OCI-LY3 (cell line): ENCODE measurements around the gene TUBA1A.

Experiments
- H2AFZ ChIP-seq: fragments of 200-600, 300-600 bp; shearing (Covaris generic); 2 replicates; pipeline ENCODE4 v1.6.0; 2014; ENCODE audit warnings: antibody characterized with exemption, low read depth, low read length
- H3K27ac ChIP-seq: fragments of 200-600, 300-600 bp; sonication (generic); 2 replicates; pipeline ENCODE4 v1.5.1; 2014; ENCODE audit warnings: mild to moderate bottlenecking, low read length, moderate library complexity, mixed read lengths
- H3K27me3 ChIP-seq: fragments of 200-600, 300-600 bp; sonication (generic); 2 replicates; pipeline ENCODE4 v1.6.1; 2014; ENCODE audit warnings: low read depth, low read length, mixed read lengths
- H3K36me3 ChIP-seq: fragments of 200-600, 300-600 bp; sonication (generic); replicated peaks from 2 replicates; pipeline ENCODE3; 2014; ENCODE audit warnings: low read depth, low read length, mixed read lengths
- H3K4me1 ChIP-seq: fragments of 300-600, 200-600 bp; sonication (generic); 2 replicates; pipeline ENCODE4 v1.6.1; 2014; ENCODE audit warnings: low read length, mixed read lengths
- H3K4me2 ChIP-seq: fragments of 200-600, 300-600 bp; sonication (generic); 2 replicates; pipeline ENCODE4 v1.6.1; 2014; ENCODE audit warnings: low read length, mixed read lengths
- H3K4me3 ChIP-seq: fragments of 300-600, 200-600 bp; sonication (generic); 2 replicates; pipeline ENCODE4 v1.5.1; 2014; ENCODE audit warnings: antibody characterized with exemption, mild to moderate bottlenecking, low read length, moderate library complexity
- H3K79me2 ChIP-seq: fragments of 300-600, 200-600 bp; shearing (Covaris generic); 2 replicates; pipeline ENCODE4 v1.6.1; 2014; ENCODE audit warnings: mild to moderate bottlenecking, low read length, mixed read lengths
- H3K9ac ChIP-seq: fragments of 300-600, 200-600 bp; shearing (Covaris generic); 2 replicates; pipeline ENCODE4 v1.6.0; 2014; ENCODE audit warnings: mild to moderate bottlenecking, low read length, moderate library complexity
- H3K9me3 ChIP-seq: fragments of 200-600, 300-600 bp; shearing (Covaris generic); 2 replicates; pipeline ENCODE4 v1.6.1; 2014; ENCODE audit warnings: low read length, mixed read lengths; ENCODE audit not compliant: insufficient read depth
- H4K20me1 ChIP-seq: fragments of 200-600, 300-600 bp; sonication (generic); 2 replicates; pipeline ENCODE4 v1.6.1; 2016; ENCODE audit warnings: low read length, mixed read lengths; ENCODE audit not compliant: insufficient read depth
- CTCF ChIP-seq: fragments of 200-600, 300-600 bp; sonication (generic); IDR thresholded peaks from 2 replicates; pipeline ENCODE4 v1.5.1; 2014; ENCODE audit warnings: antibody characterized with exemption, low read length, low read depth
- EZH2phosphoT487 ChIP-seq: fragments of 200-600 bp; shearing (Covaris generic); IDR thresholded peaks from 2 replicates; pipeline ENCODE4 v1.6.1; 2018; ENCODE audit warnings: antibody characterized with exemption, mixed run types, low read depth

The TUBA1A gene

DNA sequence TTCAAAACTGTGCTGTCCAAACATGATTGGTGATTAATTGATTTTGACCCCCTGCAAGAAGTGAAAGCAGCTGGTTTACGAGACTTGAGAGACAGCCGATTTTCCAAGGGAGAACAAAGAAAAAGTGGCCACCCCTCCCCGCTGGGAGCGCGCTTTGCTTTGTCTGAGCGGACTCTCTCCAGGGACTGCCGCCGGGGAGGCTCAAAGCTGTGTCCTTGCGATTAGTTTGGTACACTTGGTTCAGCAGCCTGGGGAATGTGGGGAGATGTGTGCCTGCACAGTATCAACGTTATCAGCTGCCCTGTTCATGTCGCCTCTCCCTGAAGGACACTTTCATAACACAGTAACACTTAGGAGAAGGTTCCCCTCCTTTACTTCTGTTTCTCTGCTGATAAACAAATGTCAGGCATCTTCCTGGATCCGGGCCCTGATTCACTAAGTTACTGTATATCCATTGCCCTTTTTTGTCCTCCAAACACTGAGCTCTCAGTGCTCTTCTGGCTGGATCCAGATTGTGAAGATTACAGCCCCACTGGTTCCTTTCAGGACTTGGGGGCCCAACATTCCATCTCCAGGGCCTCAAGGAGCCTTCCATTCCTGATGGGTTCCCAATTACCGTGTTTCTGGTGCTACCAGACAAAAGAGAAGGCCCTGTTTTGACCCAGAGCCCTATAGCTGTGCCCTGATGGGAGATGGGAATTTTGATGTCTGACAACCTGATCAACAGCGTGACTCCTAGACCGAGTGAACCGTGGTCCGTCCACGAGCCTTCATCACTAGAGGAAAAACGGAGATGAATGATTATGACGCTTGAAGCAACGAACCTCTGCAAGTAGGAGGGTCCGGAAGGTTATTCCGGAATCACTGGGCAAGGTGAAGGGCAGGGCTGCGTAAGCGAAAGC, 44.3 kb upstream of the TUBA1A start:
- Histone ChIP-seq H3K4me2 (peak overlapping the region; percentile 91), H3K27me3 (peaks cover 2% of the 10 kb centered on the region; the same call in 1 of the 2 replicates), H2AFZ (peak overlapping the region; percentile 52), H3K36me3 (no peaks in the 10 kb centered on the region), H3K79me2 (no peaks in the 10 kb centered on the region), H3K27ac (peak overlapping the region; percentile 83), H4K20me1 (no peaks in the 10 kb centered on the region), H3K9me3 (no peaks in the 10 kb centered on the region), H3K4me1 (peaks cover 16% of the 10 kb centered on the region), H3K9ac (peak overlapping the region; percentile 80), H3K4me3 (peak overlapping the region; percentile 79)
- TF ChIP-seq CTCF (no peak), EZH2phosphoT487 (no peak)

DNA sequence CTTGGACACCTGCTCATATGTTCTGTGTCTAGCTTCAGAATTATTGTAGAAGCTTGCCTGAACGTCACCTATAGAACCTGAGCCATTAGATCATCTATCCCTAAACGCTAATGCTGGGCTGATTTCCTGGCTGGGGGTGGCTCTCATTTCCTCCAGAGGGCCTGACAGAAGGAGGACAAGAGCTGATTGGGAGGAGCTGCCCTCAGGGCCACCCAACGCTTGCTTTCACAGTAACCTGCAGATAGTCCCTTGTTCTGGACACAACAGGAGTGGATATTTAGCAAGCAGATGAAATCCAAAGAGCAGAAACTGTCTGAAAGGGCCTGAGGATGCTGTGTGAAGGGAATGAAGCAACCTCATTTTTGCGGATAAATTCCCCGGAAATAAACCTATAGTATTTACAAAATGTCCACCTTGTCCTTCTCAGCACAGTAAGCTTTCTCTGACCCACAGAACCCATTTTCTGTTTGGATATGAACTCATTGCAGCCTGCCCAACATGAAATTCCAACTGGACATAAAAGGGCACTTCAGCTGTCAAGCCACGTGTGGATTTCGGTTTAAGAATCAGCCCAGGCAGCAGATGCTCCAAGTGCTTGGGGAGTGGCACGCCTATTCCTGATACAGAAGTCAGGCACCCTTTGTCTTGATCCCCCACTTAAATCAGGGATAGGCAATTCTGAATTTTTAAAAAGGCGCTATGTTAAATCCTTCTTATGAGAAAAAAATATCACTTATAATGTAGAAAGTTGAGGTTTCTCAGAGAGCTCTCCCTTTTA, 43.2 kb upstream of the TUBA1A start:
- H3K27me3 ChIP-seq: no peaks in the 10 kb centered on the region
- H3K4me2 ChIP-seq: no peak overlapping the region
- no peak overlapping the region for H3K9ac ChIP-seq
- TF ChIP-seq CTCF (no peak), EZH2phosphoT487 (no peak)
- H3K36me3 ChIP-seq: no peaks in the 10 kb centered on the region
- H3K4me1 ChIP-seq: peaks cover 16% of the 10 kb centered on the region
- H4K20me1 ChIP-seq: no peaks in the 10 kb centered on the region
- H3K9me3 ChIP-seq: no peaks in the 10 kb centered on the region
- H2AFZ ChIP-seq: no peak overlapping the region
- no peak overlapping the region for H3K27ac ChIP-seq
- no peaks in the 10 kb centered on the region for H3K79me2 ChIP-seq
- no peak overlapping the region for H3K4me3 ChIP-seq

GRCh38 chr12:49230805-49231194, 41.9 kb upstream of the TUBA1A start:
- Histone ChIP-seq H3K4me1 (peaks cover 16% of the 10 kb centered on the region), H3K4me3 (no peak overlapping the region), H3K36me3 (no peaks in the 10 kb centered on the region), H3K27ac (no peak overlapping the region), H2AFZ (no peak overlapping the region), H3K79me2 (no peaks in the 10 kb centered on the region), H3K9me3 (no peaks in the 10 kb centered on the region), H3K27me3 (no peaks in the 10 kb centered on the region), H4K20me1 (no peaks in the 10 kb centered on the region), H3K4me2 (no peak overlapping the region), H3K9ac (no peak overlapping the region)
- TF ChIP-seq CTCF (no peak), EZH2phosphoT487 (no peak)

DNA sequence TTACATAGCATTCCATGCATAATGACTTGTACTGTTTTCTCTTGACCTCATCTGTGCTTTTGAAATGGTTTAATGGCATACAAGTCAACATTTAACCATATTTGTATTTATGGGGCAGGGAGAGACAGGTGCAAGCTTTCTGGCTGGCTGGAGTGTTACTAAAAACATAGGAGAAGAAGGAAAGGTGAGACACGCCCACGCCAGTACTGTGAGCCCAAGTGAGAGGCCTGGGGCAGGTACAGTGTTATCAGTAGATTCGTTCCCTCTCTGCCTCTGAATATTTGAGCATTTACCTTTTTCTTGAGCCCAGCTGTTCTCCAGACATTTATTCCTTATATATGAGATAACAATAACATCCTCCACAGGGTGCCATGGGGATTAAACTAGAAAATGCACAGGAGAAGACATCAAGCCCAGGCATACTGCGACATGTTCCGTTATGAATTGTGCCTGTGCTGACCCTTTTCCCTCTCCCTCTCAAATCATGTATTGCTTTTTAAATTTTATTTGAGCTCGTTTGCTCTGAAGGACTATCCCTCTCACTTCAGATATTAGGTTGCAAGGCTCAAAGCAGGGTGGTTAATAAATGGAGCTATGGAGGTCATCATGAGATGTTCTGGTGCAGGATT, 41.4 kb upstream of the TUBA1A start:
- H3K36me3 ChIP-seq: no peaks in the 10 kb centered on the region
- no peaks in the 10 kb centered on the region for H4K20me1 ChIP-seq
- H3K4me3 ChIP-seq: no peak overlapping the region
- H3K27ac ChIP-seq: no peak overlapping the region
- H3K79me2 ChIP-seq: no peaks in the 10 kb centered on the region
- no peaks in the 10 kb centered on the region for H3K9me3 ChIP-seq
- H3K27me3 ChIP-seq: no peaks in the 10 kb centered on the region
- H3K9ac ChIP-seq: no peak overlapping the region
- TF ChIP-seq CTCF: no peak
- TF ChIP-seq EZH2phosphoT487: no peak
- no peak overlapping the region for H3K4me2 ChIP-seq
- peaks cover 16% of the 10 kb centered on the region for H3K4me1 ChIP-seq
- H2AFZ ChIP-seq: no peak overlapping the region
